Neural cell (in vitro differentiated cells): ENCODE results near the gene BTBD17. TPM values are rescaled to one million over a fixed set of nuclear protein-coding genes. Genes with fewer than 3 reads are reported as not detected.

Source experiments
- H2AFZ ChIP-seq: fragments of 200-600, 300-800 bp; sonication (generic), shearing (Covaris generic); 2 replicates; pipeline ENCODE4 v1.6.0; 2014; ENCODE audit warnings: low read depth, mild to moderate bottlenecking, antibody characterized with exemption, low read length, moderate library complexity
- H3F3A ChIP-seq: fragments of 200-600 bp; shearing (Covaris generic); 2 replicates; pipeline ENCODE4 v1.6.1; 2016; ENCODE audit warnings: mild to moderate bottlenecking, moderate library complexity, mixed read lengths, antibody characterized with exemption, low read length; ENCODE audit not compliant: insufficient read depth, poor library complexity, severe bottlenecking
- H3K27ac ChIP-seq: fragments of 200-600, 300-800 bp; sonication (generic), shearing (Covaris generic); 2 replicates; pipeline ENCODE4 v1.5.1; 2014; ENCODE audit warnings: mild to moderate bottlenecking, low read length, moderate library complexity
- H3K27me3 ChIP-seq: fragments of 300-800, 200-600 bp; sonication (generic), shearing (Covaris generic); 2 replicates; pipeline ENCODE4 v1.6.0; 2014; ENCODE audit warnings: mild to moderate bottlenecking, low read depth, low read length, moderate library complexity; ENCODE audit not compliant: insufficient read depth
- H3K36me3 ChIP-seq: fragments of 300-800, 200-600 bp; sonication (generic), shearing (Covaris generic); 2 replicates; pipeline ENCODE4 v1.5.1; 2014; ENCODE audit warnings: mild to moderate bottlenecking, antibody characterized with exemption, low read length, moderate library complexity; ENCODE audit not compliant: insufficient read depth
- H3K4me2 ChIP-seq: fragments of 300-800, 200-600 bp; sonication (generic), shearing (Covaris generic); 2 replicates; pipeline ENCODE4 v1.6.0; 2014; ENCODE audit warnings: mild to moderate bottlenecking, low read length
- H3K4me3 ChIP-seq: fragments of 300-800, 200-600 bp; sonication (generic), shearing (Covaris generic); 2 replicates; pipeline ENCODE4 v1.5.1; 2014; ENCODE audit warnings: mild to moderate bottlenecking, low read length, moderate library complexity
- H3K79me2 ChIP-seq: fragments of 200-600 bp; shearing (Covaris generic); replicated peaks from 2 replicates; pipeline ENCODE4 v1.6.0; 2014; ENCODE audit warnings: mild to moderate bottlenecking, low read length, moderate library complexity; ENCODE audit not compliant: insufficient read depth
- H3K9ac ChIP-seq: fragments of 300-800, 200-600 bp; sonication (generic), shearing (Covaris generic); 2 replicates; pipeline ENCODE4 v1.6.1; 2016; ENCODE audit warnings: mild to moderate bottlenecking, low read length, mixed read lengths
- H3K9me2 ChIP-seq: fragments of 200-600 bp; shearing (Covaris generic); 2 replicates; pipeline ENCODE4 v1.6.1; 2016; ENCODE audit warnings: mild to moderate bottlenecking, low read length, mixed read lengths; ENCODE audit not compliant: insufficient read depth
- H3K9me3 ChIP-seq: fragments of 200-600, 300-800 bp; sonication (generic), shearing (Covaris generic); 2 replicates; pipeline ENCODE4 v1.6.1; 2016; ENCODE audit warnings: mild to moderate bottlenecking, mixed run types, low read length, moderate library complexity, mixed read lengths
- H4K20me1 ChIP-seq: fragments of 200-600 bp; shearing (Covaris generic); 2 replicates; pipeline ENCODE4 v1.6.1; 2016; ENCODE audit warnings: mild to moderate bottlenecking, mixed run types; ENCODE audit not compliant: insufficient read depth
- EP300 ChIP-seq: fragments of 450-650 bp; conservative IDR thresholded peaks from 2 replicates; pipeline ENCODE4 v1.6.1; 2014; ENCODE audit warnings: antibody characterized with exemption, mild to moderate bottlenecking, moderate library complexity; ENCODE audit not compliant: poor library complexity, severe bottlenecking
- EZH2 ChIP-seq: fragments of 200-600, 300-800 bp; shearing (Covaris generic), sonication (generic); IDR thresholded peaks from 2 replicates; pipeline ENCODE4 v1.6.1; 2014; ENCODE audit warnings: antibody characterized with exemption, low read length, borderline replicate concordance, mild to moderate bottlenecking; ENCODE audit not compliant: insufficient read depth, poor library complexity, severe bottlenecking
- MXI1 ChIP-seq: fragments of 450-650 bp; conservative IDR thresholded peaks from 2 replicates; pipeline ENCODE4 v1.6.1; 2014; ENCODE audit warnings: antibody characterized with exemption, mild to moderate bottlenecking; ENCODE audit not compliant: poor library complexity, severe bottlenecking
- POLR2AphosphoS5 ChIP-seq: IDR thresholded peaks from 2 replicates; pipeline ENCODE4 v1.6.1; 2012
- RAD21 ChIP-seq: fragments of 450-650 bp; conservative IDR thresholded peaks from 2 replicates; pipeline ENCODE4 v1.6.1; 2014; ENCODE audit warnings: antibody characterized with exemption, mild to moderate bottlenecking, moderate library complexity
- REST ChIP-seq: IDR thresholded peaks from 2 replicates; pipeline ENCODE4 v1.6.1; 2012; ENCODE audit warnings: borderline replicate concordance
- SMC3 ChIP-seq: fragments of 450-650 bp; conservative IDR thresholded peaks from 2 replicates; pipeline ENCODE4 v1.6.1; 2014; ENCODE audit warnings: antibody characterized with exemption, mild to moderate bottlenecking, moderate library complexity; ENCODE audit not compliant: poor library complexity
- TAF1 ChIP-seq: IDR thresholded peaks from 2 replicates; pipeline ENCODE4 v1.6.1; 2012; ENCODE audit warnings: low read depth
- polyA plus RNA-seq: library from polyadenylated mRNA; depleted of rRNA; stranded (reverse); fragments of >200 nt; gene quantifications from 2 replicates; pipeline ENCODE4 v1.2.3, GENCODE V29; 2014
- TF ChIP-seq, protein P1 (sequence below): fragments of 450-650 bp; IDR thresholded peaks from 2 replicates; pipeline ENCODE4 v1.5.1; 2014; ENCODE audit warnings: antibody characterized with exemption, mild to moderate bottlenecking, moderate library complexity; ENCODE audit not compliant: poor library complexity, severe bottlenecking

BTBD17 gene
- polyA plus RNA-seq, 1 donor from 2014 or later = 5.3 TPM

GRCh38 chr17:74347646-74348045 is 14.0 kb downstream of the BTBD17 start:
- H3F3A ChIP-seq = no peaks in the 10 kb centered on the region
- no peak overlapping the region for H3K4me2 ChIP-seq
- H3K9ac ChIP-seq = no peak overlapping the region
- H3K79me2 ChIP-seq = no peaks in the 10 kb centered on the region
- H3K9me3 ChIP-seq = no peaks in the 10 kb centered on the region
- no peaks in the 10 kb centered on the region for H3K9me2 ChIP-seq
- H3K4me3 ChIP-seq = no peak overlapping the region
- H2AFZ ChIP-seq = no peak overlapping the region
- H3K27ac ChIP-seq = no peak overlapping the region
- H4K20me1 ChIP-seq = no peaks in the 10 kb centered on the region
- TF ChIP-seq EZH2 = no peak
- no peak for TF ChIP-seq MXI1
- no peak for TF ChIP-seq TAF1
- no peak for TF ChIP-seq EP300
- no peak for TF ChIP-seq SMC3
- no peak for TF ChIP-seq REST
- TF ChIP-seq, protein P1, sequence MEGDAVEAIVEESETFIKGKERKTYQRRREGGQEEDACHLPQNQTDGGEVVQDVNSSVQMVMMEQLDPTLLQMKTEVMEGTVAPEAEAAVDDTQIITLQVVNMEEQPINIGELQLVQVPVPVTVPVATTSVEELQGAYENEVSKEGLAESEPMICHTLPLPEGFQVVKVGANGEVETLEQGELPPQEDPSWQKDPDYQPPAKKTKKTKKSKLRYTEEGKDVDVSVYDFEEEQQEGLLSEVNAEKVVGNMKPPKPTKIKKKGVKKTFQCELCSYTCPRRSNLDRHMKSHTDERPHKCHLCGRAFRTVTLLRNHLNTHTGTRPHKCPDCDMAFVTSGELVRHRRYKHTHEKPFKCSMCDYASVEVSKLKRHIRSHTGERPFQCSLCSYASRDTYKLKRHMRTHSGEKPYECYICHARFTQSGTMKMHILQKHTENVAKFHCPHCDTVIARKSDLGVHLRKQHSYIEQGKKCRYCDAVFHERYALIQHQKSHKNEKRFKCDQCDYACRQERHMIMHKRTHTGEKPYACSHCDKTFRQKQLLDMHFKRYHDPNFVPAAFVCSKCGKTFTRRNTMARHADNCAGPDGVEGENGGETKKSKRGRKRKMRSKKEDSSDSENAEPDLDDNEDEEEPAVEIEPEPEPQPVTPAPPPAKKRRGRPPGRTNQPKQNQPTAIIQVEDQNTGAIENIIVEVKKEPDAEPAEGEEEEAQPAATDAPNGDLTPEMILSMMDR = no peak
- no peak for TF ChIP-seq POLR2AphosphoS5
- no peak for TF ChIP-seq RAD21
- H3K27me3 ChIP-seq = peaks cover 18% of the 10 kb centered on the region
- H3K36me3 ChIP-seq = no peaks in the 10 kb centered on the region

DNA sequence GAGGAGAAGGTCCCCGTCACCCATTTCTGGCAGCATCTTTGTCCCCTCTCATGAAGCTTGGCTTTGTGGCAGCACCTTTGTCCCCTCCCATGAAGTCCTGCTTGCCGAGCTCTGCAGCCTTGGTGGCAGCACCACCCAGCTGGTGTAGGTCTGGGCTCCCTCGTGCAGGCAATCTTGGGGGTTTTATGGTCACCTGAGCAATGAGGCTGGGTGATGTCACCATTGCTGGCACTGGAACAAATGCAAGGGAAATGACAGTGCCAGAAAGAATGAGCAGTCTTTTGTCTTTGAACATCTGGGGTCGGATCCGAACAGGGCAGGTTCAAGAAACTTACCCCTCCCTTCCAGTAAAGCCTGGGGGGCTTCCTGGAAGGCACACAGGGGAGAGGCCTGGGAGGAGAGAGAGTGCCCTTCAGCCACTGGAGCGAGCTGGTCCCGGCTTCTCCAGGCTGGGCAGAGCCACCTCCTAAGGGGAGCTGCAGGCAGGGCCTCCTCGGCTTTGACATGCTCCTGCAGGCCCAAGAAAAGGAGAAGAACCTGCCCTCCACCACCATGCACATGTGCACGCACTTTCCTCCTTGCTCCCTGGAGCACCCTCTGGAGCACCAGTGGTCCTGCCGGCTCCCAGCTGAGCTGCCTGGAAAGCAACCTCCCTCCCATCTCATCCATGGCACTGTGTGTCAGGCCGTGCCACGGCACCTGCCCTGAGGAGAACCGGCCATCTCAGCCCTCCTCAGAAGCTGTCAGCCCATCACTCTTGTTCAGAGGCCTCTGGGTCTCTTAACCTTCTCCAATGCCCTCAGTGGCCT is 16.0 kb downstream of the BTBD17 start:
- no peaks in the 10 kb centered on the region for H3K27me3 ChIP-seq
- no peak overlapping the region for H2AFZ ChIP-seq
- H3F3A ChIP-seq = no peaks in the 10 kb centered on the region
- H3K79me2 ChIP-seq = no peaks in the 10 kb centered on the region
- H3K36me3 ChIP-seq = no peaks in the 10 kb centered on the region
- H3K9me2 ChIP-seq = no peaks in the 10 kb centered on the region
- no peak overlapping the region for H3K4me2 ChIP-seq
- TF ChIP-seq POLR2AphosphoS5 (no peak), MXI1 (no peak)
- TF ChIP-seq, protein P1 = no peak
- no peak overlapping the region for H3K27ac ChIP-seq
- H3K9me3 ChIP-seq = no peaks in the 10 kb centered on the region
- H3K4me3 ChIP-seq = no peak overlapping the region
- no peaks in the 10 kb centered on the region for H4K20me1 ChIP-seq
- H3K9ac ChIP-seq = no peak overlapping the region
